Measurements from ENCODE around the gene TRIM6.

GRCh38 chr11:5621580-5621979, 25.1 kb downstream of the TRIM6 start:
- no peak for TF ChIP-seq CTCF (IDR thresholded peaks at IDR 0.05)
- TF ChIP-seq POLR2A (IDR thresholded peaks at IDR 0.05): no peak
- no peak for TF ChIP-seq POLR2AphosphoS5 (IDR thresholded peaks at IDR 0.05)

Data from prostate gland (tissue), 2 donors.